HG03139 (cell line): ENCODE measurements around the gene NTNG1.
A peak's percentile ranks its signal among the peaks of the same experiment; 100 is the strongest.

Experiments
- ATAC-seq: cut with Tn5 transposase; IDR thresholded peaks from one replicate; pipeline ENCODE4 v1.9.1; 2021; ENCODE audit not compliant: unreplicated experiment

Gene NTNG1

GRCh38 chr1:107491582-107491981 is 350.7 kb downstream of the NTNG1 start:
- ATAC-seq = no peak

- ATAC-seq = no peak
Measured at GRCh38 chr1:107493111-107493716, 352.4 kb downstream of the NTNG1 start.

- ATAC-seq = no peak
Measured at GRCh38 chr1:107494061-107494460, 353.2 kb downstream of the NTNG1 start.

- no peak for ATAC-seq
Measured at GRCh38 chr1:107496002-107496401, 355.2 kb downstream of the NTNG1 start.

GRCh38 chr1:107499139-107499744 is 358.4 kb downstream of the NTNG1 start:
- ATAC-seq = peak; percentile 84

- ATAC-seq = no peak
Measured at GRCh38 chr1:107501081-107501605, 360.3 kb downstream of the NTNG1 start.

GRCh38 chr1:107510347-107510746 is 369.5 kb downstream of the NTNG1 start:
- no peak for ATAC-seq

- no peak for ATAC-seq
Measured at GRCh38 chr1:107512836-107513235, 372.0 kb downstream of the NTNG1 start.

- no peak for ATAC-seq
Measured at GRCh38 chr1:107514841-107515240, 374.0 kb downstream of the NTNG1 start.

- ATAC-seq = no peak
Measured at GRCh38 chr1:107515702-107516101, 374.9 kb downstream of the NTNG1 start.

GRCh38 chr1:107523061-107523460 is 382.2 kb downstream of the NTNG1 start:
- no peak for ATAC-seq

- no peak for ATAC-seq
Measured at GRCh38 chr1:107523736-107524135, 382.9 kb downstream of the NTNG1 start.

GRCh38 chr1:107524301-107524700 is 383.5 kb downstream of the NTNG1 start:
- no peak for ATAC-seq

- ATAC-seq = no peak
Measured at GRCh38 chr1:107525145-107525544, 384.3 kb downstream of the NTNG1 start.

- ATAC-seq = no peak
Measured at GRCh38 chr1:107525961-107526360, 385.1 kb downstream of the NTNG1 start.

- ATAC-seq = no peak
Measured at GRCh38 chr1:107526524-107527198, 385.8 kb downstream of the NTNG1 start.

GRCh38 chr1:107529511-107530149 is 388.8 kb downstream of the NTNG1 start:
- peak; percentile 97 for ATAC-seq

GRCh38 chr1:107530543-107530942 is 389.7 kb downstream of the NTNG1 start:
- ATAC-seq = no peak

GRCh38 chr1:107531065-107531908 is 390.4 kb downstream of the NTNG1 start:
- ATAC-seq = no peak

GRCh38 chr1:107532318-107532717 is 391.5 kb downstream of the NTNG1 start:
- no peak for ATAC-seq
